Gastrocnemius medialis (tissue), 4 donors: ENCODE measurements around the gene INAFM2. TPM values are rescaled to one million over a fixed set of nuclear protein-coding genes. Genes with fewer than 3 reads are reported as not detected.

ENCODE experiments used
- ATAC-seq, 2 donors: fragments of 150-250 bp; one replicate each; pipeline ENCODE4 v1.9.1; 2016
- DNase-seq, 2 donors: peaks; one replicate each; pipeline ENCODE4 v3.0.0-alpha.2; 2019
- H3K27ac ChIP-seq, 4 donors: fragments of 200-600 bp; sonication (generic); 1 replicate in 1 of 4; 2 replicates in 3 of 4; pipeline ENCODE4 v1.5.1; 2016 to 2018; ENCODE audit warnings: mild to moderate bottlenecking in 2 of 4, moderate library complexity in 1 of 4
- H3K27me3 ChIP-seq, 3 donors: fragments of 200-600 bp; sonication (generic) in 2 of 3; 1 replicate in 1 of 3; 2 replicates in 2 of 3; pipeline versions ENCODE4 v1.5.1 to v1.6.0; 2016 to 2019; ENCODE audit warnings: mild to moderate bottlenecking in 1 of 3, moderate library complexity in 1 of 3
- H3K36me3 ChIP-seq, 2 donors: fragments of 200-600 bp; sonication (generic) in 1 of 2; one replicate each; pipeline ENCODE4 v1.5.1; 2017 to 2018
- H3K4me1 ChIP-seq, 2 donors: fragments of 200-600 bp; sonication (generic) in 1 of 2; one replicate each; pipeline ENCODE4 v1.5.1; 2016 to 2017; ENCODE audit warnings: mild to moderate bottlenecking in 2 of 2
- H3K4me3 ChIP-seq, 4 donors: fragments of 200-600 bp; sonication (generic) in 3 of 4; 1 replicate in 1 of 4; 2 replicates in 3 of 4; pipeline ENCODE4 v1.5.1; 2016 to 2019; ENCODE audit warnings: mild to moderate bottlenecking in 2 of 4
- H3K9me3 ChIP-seq, 3 donors: fragments of 200-600 bp; sonication (generic) in 2 of 3; 1 replicate in 1 of 3; 2 replicates in 2 of 3; pipeline ENCODE4 v1.5.1; 2016 to 2019
- POLR2A ChIP-seq, 2 donors: fragments of 450-650 bp; IDR thresholded peaks; one replicate each; pipeline ENCODE4 v1.6.1; 2017; ENCODE audit warnings: antibody characterized with exemption in 2 of 2, mild to moderate bottlenecking in 2 of 2, moderate library complexity in 2 of 2
- in situ Hi-C, 4 donors: fragments of 200-750 bp; cut with MboI; loops; one replicate each; pipeline versions ENCODE4 v1.15.0 to v1.8.0; 2017; ENCODE audit warnings: low sequenced_read_pairs in 4 of 4
- intact Hi-C: fragments of 100-400 bp; cut with DNase I; formaldehyde crosslinking; loops from one replicate; pipeline ENCODE4 v1.15.1; 2023; ENCODE audit warnings: low total_unique reads
- total RNA-seq, 4 donors: library from RNA; depleted of rRNA; stranded (reverse); fragments of >200 nt; gene quantifications; one replicate each; pipeline versions ENCODE4 v1.1.0 to v1.2.3, GENCODE V29; 2016
- TF ChIP-seq, protein P1 (sequence below), 5 experiments: fragments of 450-650 bp in 3 of 5; fragments of 200-600 bp in 2 of 5; sonication (generic) in 2 of 5; IDR thresholded peaks in 4 of 5; conservative IDR thresholded peaks in 1 of 5; 1 replicate in 4 of 5; 2 replicates in 1 of 5; pipeline ENCODE4 v1.5.1; 2016 to 2019; ENCODE audit warnings: antibody characterized with exemption in 5 of 5, mild to moderate bottlenecking in 3 of 5, moderate library complexity in 3 of 5

INAFM2 gene
- total RNA-seq, 4 donors from 2014 or later = 17.2 to 28.1 (median 17.7) TPM

GRCh38 chr15:40276927-40277326, 46.6 kb upstream of the INAFM2 start:
- H3K27ac ChIP-seq = no peak overlapping the region
- H3K4me1 ChIP-seq = peaks cover 3 to 6% of the 10 kb centered on the region in 2 donors
- in situ Hi-C loops = loop anchor here in 3 of 4 donors (5.0 to 10.0 kb wide), 3 partner anchors 145 to 232 kb away; no protein-coding TSS in a partner anchor
- intact Hi-C loops = loop anchor here (10.0 kb wide), 1 partner anchor 492 kb away; the partner anchor contains the start of gene FSIP1
- ATAC-seq (no peak), DNase-seq (no peak)
- H3K4me3 ChIP-seq = no peak overlapping the region
- peaks cover 30 to 36% (median 31%) of the 10 kb centered on the region in 3 donors for H3K27me3 ChIP-seq
- TF ChIP-seq POLR2A (IDR thresholded peaks at IDR 0.05) = no peak
- TF ChIP-seq, protein P1, sequence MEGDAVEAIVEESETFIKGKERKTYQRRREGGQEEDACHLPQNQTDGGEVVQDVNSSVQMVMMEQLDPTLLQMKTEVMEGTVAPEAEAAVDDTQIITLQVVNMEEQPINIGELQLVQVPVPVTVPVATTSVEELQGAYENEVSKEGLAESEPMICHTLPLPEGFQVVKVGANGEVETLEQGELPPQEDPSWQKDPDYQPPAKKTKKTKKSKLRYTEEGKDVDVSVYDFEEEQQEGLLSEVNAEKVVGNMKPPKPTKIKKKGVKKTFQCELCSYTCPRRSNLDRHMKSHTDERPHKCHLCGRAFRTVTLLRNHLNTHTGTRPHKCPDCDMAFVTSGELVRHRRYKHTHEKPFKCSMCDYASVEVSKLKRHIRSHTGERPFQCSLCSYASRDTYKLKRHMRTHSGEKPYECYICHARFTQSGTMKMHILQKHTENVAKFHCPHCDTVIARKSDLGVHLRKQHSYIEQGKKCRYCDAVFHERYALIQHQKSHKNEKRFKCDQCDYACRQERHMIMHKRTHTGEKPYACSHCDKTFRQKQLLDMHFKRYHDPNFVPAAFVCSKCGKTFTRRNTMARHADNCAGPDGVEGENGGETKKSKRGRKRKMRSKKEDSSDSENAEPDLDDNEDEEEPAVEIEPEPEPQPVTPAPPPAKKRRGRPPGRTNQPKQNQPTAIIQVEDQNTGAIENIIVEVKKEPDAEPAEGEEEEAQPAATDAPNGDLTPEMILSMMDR (IDR thresholded peaks at IDR 0.05 in 4 of 5, conservative IDR thresholded peaks at IDR 0.05 in 1 of 5) = no peak
- H3K36me3 ChIP-seq = no peaks in the 10 kb centered on the region
- no peaks in the 10 kb centered on the region for H3K9me3 ChIP-seq

GRCh38 chr15:40277471-40277870, 46.0 kb upstream of the INAFM2 start:
- Histone ChIP-seq H3K27ac (no peak overlapping the region), H3K4me3 (no peak overlapping the region), H3K9me3 (no peaks in the 10 kb centered on the region), H3K27me3 (peaks cover 35 to 36% (median 36%) of the 10 kb centered on the region in 3 donors), H3K4me1 (peaks cover 3 to 9% of the 10 kb centered on the region in 2 donors), H3K36me3 (no peaks in the 10 kb centered on the region)
- DNase-seq = no peak
- TF ChIP-seq, protein P1 (IDR thresholded peaks at IDR 0.05 in 4 of 5, conservative IDR thresholded peaks at IDR 0.05 in 1 of 5) = no peak
- TF ChIP-seq POLR2A (IDR thresholded peaks at IDR 0.05) = no peak
- in situ Hi-C loops (loop anchor here in 3 of 4 donors (5.0 to 10.0 kb wide), 3 partner anchors 145 to 233 kb away; no protein-coding TSS in a partner anchor), intact Hi-C loops (loop anchor here (10.0 kb wide), 1 partner anchor 493 kb away; the partner anchor contains the start of gene FSIP1)
- no peak for ATAC-seq

DNA sequence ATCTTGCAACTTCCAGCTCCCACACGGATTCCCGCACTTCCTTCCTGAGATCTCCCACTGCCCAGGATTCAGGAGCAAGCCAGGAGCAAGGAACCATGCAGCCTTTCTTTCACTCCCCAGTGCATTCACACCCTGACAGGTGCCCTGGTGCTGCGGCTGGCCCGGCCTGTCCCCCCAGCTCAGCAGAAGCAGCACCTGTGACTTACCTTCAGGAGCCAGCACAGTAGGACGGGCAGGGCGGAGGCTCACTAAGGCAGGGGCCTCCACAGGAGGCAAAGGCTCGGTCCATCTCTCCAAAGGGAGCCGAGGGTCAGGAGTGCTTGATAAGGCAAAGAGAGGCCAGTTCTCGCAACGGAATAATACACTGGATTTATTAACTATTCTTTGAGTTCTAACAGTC, 45.5 kb upstream of the INAFM2 start:
- intact Hi-C loops (loop anchor here (10.0 kb wide), 1 partner anchor 493 kb away; the partner anchor contains the start of gene FSIP1), in situ Hi-C loops (loop anchor here in 3 of 4 donors (5.0 to 10.0 kb wide), 3 partner anchors 144 to 233 kb away; no protein-coding TSS in a partner anchor)
- ATAC-seq (no peak), DNase-seq (no peak)
- H3K36me3 ChIP-seq = no peaks in the 10 kb centered on the region
- H3K4me1 ChIP-seq = peaks cover 3 to 15% of the 10 kb centered on the region in 2 donors
- no peaks in the 10 kb centered on the region for H3K9me3 ChIP-seq
- H3K27me3 ChIP-seq = peaks cover 41% of the 10 kb centered on the region in 3 donors
- TF ChIP-seq POLR2A (IDR thresholded peaks at IDR 0.05) = no peak
- TF ChIP-seq, protein P1 (IDR thresholded peaks at IDR 0.05 in 4 of 5, conservative IDR thresholded peaks at IDR 0.05 in 1 of 5) = no peak
- H3K4me3 ChIP-seq = no peak overlapping the region
- no peak overlapping the region for H3K27ac ChIP-seq

GRCh38 chr15:40279437-40280141, 43.9 kb upstream of the INAFM2 start:
- ATAC-seq = peak in 1 of 2 donors; percentile 69
- peak; percentile 33 to 55 for DNase-seq
- H3K9me3 ChIP-seq = no peaks in the 10 kb centered on the region
- no peak overlapping the region for H3K4me3 ChIP-seq
- no peak overlapping the region for H3K27ac ChIP-seq
- intact Hi-C loops = loop anchor here (1.0 to 10.0 kb wide), 3 partner anchors 31 to 495 kb away; partner anchors contain the start of gene FSIP1
- TF ChIP-seq, protein P1 (IDR thresholded peaks at IDR 0.05 in 4 of 5, conservative IDR thresholded peaks at IDR 0.05 in 1 of 5) = peak; percentile 87 to 100 (median 94)
- TF ChIP-seq POLR2A (IDR thresholded peaks at IDR 0.05) = no peak
- in situ Hi-C loops = loop anchor here in 3 of 4 donors (5.0 to 10.0 kb wide), 3 partner anchors 143 to 235 kb away; no protein-coding TSS in a partner anchor
- peaks cover 50 to 54% (median 50%) of the 10 kb centered on the region in 3 donors for H3K27me3 ChIP-seq
- no peaks in the 10 kb centered on the region for H3K36me3 ChIP-seq
- peaks cover 3 to 19% of the 10 kb centered on the region in 2 donors for H3K4me1 ChIP-seq
